Activated CD4-positive, alpha-beta T cell treated with anti-CD3 and anti-CD28 coated beads, Interleukin-2, Interleukin-4, amounts not matched to agents 100 ng/mL and 50 ng/mL, durations not matched to agents 16 hours and 8 hours (primary cell): ENCODE results near the gene LIN54.
A peak's percentile ranks its signal among the peaks of the same experiment; 100 is the strongest.
"Not testable (repeated sequence)": the region's sequence is repeated elsewhere in the genome, so short reads cannot be mapped to it uniquely, and the experiment has no call there.

Experiments
- DNase-seq: peaks from one replicate; pipeline ENCODE4 v3.0.0-alpha.2; 2020; ENCODE audit warnings: low spot score

LIN54 gene

DNA sequence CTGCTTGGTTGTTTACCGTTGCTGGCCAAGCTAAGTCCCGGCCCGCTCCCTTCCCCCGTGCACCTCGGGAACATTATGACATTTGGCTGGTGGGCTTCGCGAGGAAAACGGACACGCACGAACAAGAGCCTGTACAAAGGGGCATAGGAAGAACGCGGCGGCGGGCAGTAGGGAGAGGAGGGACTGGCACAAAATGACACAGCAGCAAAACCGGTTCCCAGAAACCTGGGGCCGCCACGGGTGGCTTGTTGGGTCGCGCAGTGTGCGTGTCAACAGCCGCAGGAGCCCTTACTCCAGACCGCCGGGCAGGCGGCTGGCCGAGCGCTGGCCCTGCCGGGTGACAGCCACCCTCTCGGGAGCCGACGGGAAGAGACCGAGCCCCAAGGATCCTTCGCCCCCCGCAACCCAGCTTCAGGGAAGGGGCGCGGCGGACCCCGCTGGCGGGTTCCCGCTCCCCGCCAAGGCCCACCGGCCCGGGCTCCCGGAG, 1.6 kb upstream of the LIN54 start:
- DNase-seq, result peak; percentile 36

DNA sequence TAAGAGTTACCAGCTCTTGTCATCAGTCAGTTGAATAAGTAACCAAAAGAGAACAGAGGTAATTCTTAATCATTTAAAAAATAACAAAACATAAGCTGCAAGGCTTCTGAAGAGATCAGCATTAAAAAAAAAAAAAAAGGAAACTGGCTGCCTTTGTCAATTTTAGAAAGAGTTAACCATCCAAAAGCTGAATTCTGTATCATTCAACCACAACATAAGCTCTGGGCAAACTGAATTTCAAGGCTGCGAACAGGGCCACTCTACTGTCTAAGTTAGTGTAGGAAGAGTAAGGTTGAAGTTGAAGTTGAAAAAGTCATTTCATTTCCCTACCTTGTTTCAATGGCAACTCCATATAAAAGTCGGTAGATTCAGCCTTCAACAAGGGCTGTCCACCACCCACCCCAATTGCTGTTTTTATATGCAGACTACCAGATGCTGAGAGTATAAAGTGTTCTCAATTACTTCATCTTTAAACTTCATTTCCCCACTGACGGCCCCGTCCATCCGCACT, 1.1 kb upstream of the LIN54 start:
- no peak for DNase-seq

DNA sequence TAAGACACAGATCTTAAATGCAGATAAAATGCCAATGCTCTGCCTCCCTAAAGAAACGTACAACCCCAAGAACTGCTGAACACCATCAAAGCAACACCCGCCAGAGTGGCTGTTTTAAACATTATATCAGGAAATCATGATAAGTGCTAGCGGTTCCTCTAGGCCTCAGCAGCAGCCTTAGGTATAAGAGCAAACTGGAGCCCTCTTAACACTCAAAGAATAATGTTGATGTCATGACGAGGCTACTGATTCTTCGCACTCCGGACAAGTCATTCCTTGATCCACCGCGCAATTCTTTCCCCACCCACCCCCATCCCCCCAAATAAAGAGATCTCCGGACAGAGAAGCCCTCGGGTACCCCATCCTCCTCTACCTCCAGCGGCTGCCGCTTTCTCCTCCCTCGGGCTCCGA, 507 bp downstream of the LIN54 start:
- no peak for DNase-seq

DNA sequence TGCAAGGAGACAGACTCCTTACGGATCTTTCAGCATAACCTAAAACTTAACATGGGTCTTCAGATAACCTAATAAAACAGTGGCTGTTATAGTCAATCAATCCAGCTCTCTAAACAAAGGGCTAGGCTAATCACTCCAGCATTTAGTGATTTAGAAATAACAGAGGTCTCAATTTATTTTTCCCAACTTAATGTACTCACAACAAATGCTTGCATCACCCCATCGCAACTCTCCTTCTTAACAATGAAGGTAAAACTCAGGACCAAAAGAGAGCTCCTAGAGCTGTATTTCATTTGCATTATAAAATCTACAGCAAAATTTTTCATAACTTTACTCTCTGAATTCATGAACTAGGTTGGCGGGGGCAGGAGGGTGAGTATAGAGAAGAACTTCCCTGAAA, 1.1 kb downstream of the LIN54 start:
- no peak for DNase-seq

- DNase-seq, result not testable (repeated sequence)
Observed at GRCh38 chr4:83003044-83003791, 7.4 kb downstream of the LIN54 start.

DNA sequence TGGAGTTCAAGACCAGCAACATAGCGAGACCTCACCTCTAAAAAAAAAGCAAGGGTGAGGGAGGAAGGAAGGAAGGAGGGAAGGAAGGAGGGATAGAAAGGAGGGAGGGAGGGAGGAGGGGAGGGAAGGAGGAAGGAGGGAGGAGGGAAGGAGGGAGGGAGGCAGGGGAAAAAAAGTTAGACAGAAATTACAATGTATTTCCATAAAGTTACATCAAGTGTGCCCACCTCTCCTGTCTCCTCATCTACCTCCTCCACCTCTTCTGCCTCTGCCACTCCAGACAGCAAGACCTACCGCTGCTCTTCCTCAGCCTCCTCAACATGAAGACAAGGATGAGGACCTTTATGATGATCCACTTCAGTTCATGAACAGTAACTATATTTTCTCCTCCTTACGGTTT, 8.3 kb downstream of the LIN54 start:
- no peak for DNase-seq

- no peak for DNase-seq
Observed at GRCh38 chr4:82998898-82999297, 11.7 kb downstream of the LIN54 start.

DNA sequence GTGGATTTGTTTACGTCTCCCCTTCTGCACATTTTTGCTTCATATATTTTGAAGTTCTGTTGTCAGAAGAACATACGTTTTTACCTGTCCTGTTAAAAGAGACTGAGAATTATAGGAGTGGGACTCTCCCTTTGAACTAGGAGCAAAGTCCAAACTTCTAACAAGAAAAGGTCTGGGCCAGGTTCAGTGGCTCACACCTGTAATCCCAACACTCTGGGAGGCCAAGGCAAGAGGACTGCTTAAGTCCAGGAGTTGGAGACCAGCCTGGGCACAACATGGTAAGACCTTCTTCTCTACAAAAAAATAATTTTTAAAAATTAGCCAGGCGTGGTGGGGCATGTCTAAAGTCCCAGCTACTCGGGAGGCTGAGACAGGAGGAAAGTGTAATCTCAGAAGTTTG, 15.8 kb downstream of the LIN54 start:
- DNase-seq, result no peak

GRCh38 chr4:82989575-82990429, 20.8 kb downstream of the LIN54 start:
- no peak for DNase-seq

DNA sequence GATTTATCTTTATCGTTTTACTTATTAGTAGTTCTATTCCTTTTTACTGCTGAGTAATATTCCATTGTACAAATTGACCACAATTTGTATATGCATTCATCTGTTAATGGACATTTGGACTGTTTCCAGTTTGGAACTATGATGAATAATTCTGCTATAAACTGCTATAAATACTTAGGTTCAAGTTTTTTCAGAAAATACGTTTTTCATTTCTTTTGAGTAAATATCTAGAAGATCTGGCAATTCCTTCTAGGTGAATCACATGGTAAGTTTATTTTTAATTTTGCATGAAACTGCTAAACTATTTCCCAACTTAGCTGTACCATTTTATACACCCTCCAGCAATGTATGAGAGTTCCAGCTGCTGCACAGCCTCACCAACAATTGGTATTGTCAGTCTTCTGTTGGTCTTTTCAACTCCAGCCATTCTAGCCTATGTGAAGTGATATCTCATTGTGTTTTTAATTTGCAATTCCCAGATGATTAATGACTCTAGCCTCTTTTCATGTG, 22.2 kb downstream of the LIN54 start:
- DNase-seq, result no peak

DNA sequence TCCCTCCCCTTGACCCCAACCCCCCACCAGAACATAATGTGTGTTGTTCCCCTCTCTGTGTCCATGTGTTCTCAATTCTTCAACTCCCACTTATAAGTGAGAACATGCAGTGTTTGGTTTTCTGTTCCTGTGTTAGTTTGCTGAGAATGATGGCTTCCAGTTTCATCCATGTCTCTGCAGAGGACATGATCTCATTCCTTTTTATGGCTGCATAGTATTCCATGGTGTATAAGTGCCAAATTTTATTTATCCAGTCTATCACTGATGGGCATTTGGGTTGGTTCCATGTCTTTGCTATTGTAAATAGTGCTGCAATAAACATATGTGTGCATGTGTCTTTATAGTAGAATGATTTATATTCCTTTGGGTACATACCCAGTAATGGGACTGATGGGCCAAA, 23.1 kb downstream of the LIN54 start:
- DNase-seq, result not testable (repeated sequence)

DNA sequence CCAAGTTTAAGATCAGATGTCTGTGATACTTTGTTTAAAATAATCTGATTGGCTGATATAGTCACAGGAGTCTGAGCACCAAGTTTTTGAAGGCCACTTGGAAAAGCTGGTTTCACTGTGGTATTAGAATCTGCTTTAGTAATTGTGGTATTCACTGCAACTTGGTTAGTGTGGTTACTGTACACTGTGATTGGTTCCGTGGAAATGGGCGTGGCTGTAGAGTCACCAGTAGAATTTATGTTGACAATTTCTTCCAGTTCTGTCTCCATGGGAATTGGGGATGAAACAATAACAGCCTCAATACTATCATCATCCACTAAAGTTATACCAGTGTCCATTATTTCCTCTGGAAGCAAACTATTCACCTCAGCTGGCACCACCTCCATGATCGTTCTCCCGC, 26.2 kb downstream of the LIN54 start:
- peak; percentile 13 for DNase-seq

- DNase-seq, result no peak
Observed at GRCh38 chr4:82983444-82983843, 27.2 kb downstream of the LIN54 start.

DNA sequence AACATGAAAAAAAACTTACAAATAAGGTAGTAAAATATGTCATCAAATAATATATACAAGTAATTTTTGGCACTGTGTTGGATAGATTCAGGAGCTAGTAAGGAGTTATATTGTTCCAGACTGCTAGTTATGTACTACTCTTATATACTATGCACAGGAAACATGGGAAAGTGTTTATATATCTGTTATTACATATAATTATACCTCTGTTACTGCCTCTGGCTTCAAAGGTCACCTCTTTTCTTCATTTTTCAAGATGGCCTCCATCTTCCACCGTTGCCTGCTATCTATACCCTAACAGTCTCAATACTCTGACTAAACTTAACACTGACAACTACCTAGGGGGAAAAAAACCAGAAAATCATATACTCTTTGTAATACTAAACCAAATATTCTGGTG, 29.5 kb downstream of the LIN54 start:
- no peak for DNase-seq

DNA sequence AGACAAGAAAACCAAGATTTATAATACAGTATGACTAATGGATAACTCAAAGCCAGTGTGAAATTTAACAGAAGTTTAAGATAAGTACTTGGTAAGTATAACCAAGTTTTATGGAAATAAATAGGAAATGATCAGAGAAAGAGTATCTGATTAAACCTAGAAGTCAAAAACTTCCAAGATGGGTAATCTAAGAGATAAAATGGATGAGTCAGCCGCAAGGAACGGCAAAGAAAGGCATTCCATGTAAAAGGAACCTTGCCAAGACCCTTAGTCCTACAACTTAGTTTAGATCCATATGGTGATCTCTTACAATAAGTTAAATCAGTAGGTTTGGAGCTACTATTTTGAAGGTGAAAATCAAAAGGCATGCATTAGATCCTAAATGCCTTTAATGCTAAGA, 34.8 kb downstream of the LIN54 start:
- DNase-seq, result no peak

DNA sequence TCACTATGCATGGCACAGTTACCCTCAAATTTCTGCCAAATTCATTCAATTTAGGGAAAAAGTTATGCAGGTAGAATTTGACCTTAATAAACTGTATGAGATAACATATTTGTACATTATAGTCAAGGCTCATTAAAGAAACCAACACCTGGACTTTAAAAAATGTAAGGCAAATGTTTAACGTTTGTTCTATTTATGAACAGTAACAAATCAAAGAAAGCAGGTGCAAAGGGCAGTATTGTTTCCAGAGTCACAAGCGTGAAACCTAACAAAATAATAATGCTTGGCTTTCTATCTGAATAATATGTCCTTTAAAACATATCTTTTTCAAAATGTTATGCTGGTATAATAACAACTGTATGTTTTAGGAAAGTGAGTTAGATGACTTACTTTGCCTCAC, 41.2 kb downstream of the LIN54 start:
- DNase-seq, result no peak

- DNase-seq, result no peak
Observed at GRCh38 chr4:82968972-82969371, 41.7 kb downstream of the LIN54 start.

- DNase-seq, result no peak
Observed at GRCh38 chr4:82965763-82966162, 44.9 kb downstream of the LIN54 start.

DNA sequence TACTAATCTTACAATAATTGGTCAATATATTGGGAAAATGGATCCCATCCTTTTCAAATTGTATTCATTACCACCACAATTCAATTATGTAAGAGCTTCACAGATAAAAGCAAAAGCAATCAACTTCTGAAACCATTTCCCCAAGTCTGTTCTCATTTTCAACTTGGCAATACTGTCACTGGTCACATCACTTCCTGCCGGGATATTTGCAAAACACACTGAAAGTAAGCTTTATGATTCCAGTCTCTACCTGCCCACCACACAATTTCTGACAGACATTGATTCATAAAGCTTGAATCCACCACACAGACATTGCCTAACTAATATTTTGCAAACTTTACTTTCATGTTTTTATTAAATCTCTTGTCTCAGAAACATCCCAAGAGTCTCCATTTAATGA, 53.6 kb downstream of the LIN54 start:
- no peak for DNase-seq

GRCh38 chr4:82954212-82954611, 56.4 kb downstream of the LIN54 start:
- no peak for DNase-seq

DNA sequence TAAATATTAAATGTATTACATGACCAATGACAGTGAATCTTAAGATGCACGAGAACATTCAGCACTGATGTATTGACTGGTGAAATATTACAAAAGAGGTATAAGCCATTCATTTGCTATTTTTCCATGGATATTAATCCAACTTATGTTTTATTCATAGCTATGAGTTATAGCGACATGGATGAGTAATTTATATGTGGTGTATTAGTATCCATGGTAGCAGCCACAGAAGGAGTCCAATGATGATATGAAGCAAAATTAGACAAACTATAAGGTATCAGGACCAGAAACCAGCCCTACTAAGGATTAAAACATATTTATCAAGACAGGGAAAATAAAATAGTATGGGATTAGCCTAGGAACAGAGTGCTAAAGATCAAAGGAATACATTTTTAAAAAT, 59.4 kb downstream of the LIN54 start:
- no peak for DNase-seq

DNA sequence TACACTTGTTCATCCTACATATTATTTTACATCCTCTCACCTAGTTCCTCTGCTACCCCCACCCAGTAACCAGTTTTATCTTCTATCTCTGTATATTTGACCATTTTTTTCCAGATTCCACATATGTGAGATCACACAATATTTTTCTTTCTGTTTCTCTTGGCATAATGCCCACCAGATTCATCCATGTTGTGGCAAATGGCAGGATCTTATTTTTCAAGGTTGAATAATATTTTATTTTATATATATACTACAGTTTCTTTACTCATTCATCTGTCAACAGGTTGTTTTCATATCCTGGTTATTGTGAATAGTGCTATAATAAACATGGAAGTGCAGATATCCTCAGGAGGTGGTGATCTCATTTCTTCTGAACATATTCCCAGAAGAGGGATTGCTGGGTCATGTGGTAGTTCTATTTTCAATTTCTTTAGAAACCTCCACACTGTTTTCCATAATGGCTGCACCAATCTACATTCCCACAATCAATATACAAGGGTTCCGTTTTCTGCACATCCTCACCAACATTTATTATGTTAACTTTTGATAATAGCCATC, 61.9 kb downstream of the LIN54 start:
- no peak for DNase-seq

GRCh38 chr4:82947498-82947897, 63.1 kb downstream of the LIN54 start:
- DNase-seq, result no peak
